ENCODE results near the gene DRD3. TPM values are rescaled to one million over a fixed set of nuclear protein-coding genes. Genes with fewer than 3 reads are reported as not detected.

Gene DRD3
- polyA plus RNA-seq (2012; ENCODE audit: insufficient read depth, insufficient read length) = not detected

DNA sequence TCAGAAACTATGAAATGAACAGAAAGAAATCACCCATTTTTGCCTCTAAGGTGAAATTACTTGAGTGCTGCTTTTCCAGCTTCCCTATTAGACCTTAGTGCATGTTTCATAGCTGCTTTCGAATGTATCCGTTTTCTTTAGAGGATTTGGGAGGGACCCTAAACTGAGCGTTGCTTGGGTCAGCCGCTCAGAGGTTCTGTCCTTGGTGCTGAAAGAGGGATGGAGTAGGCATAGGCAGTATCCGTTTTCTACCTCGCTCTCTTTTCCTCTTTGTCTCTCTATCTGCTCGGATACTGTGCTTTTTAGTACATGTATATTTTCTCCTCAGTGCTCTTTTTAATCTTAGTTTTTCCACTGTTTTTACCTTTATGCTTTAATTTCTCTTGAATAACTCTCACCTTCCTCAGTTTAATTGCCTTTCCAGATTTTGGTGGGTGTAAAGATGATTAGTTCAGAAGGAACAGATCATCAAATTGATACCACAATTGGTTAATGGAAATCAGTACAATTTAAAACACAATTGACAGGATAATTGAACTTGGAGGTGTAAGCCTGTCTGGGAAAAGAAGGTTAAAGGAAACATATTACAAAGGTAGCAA lies at the start of gene DRD3:
Gene DRD3, minus strand, starts transcription at position 283 of the 599 bp plus-strand sequence. CDS start 7,060 bp downstream, outside the sequence.
- H3K4me3 ChIP-seq (ENCODE audit: low read length) = no peak within 1 kb of the TSS
- DNase-seq (ENCODE audit: low read depth, low spot score) = peak; percentile 15

DNA sequence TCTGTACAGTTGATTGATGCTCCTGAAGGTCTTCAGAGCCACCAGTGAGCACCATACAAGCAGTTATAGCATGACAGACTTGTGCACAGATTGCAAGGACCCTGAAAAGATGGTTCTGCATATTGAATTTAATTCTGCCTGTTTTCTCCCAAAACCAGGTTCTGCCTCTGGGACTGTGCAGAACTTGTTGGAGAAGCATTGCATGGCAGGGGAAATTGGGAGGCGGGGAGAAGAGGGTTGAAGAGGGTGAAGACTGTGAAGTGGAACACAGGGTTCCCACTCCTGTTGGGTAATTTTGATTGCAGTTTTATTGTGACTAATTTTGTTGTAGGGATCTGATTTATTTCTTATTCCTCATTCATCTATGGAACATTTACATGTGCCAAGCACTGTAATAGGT lies 48.2 kb upstream of the DRD3 start:
- H3K4me3 ChIP-seq (ENCODE audit: low read length) = no peak overlapping the region
- no peak for DNase-seq (ENCODE audit: low read depth, low spot score)

DNA sequence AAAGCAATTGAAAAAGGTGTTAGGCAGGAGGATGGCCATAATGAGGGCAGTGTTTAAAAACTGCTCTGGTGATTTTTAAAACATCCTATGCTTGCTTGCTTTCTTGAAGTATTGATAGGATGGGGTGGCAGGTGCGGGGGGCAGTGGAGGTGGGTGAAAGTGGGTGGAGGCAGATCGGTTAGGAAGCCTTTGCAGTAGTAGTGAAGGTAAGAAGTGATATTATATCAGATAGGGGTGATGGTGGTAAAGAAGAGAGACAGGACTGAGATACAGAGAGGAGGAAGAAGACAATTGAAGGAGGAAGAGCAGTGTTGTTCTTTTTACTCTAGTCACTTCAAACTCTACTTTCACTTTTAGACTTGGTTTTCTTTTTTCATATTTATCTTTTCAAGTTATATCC lies 47.5 kb upstream of the DRD3 start:
- DNase-seq (ENCODE audit: low read depth, low spot score) = no peak
- no peak overlapping the region for H3K4me3 ChIP-seq (ENCODE audit: low read length)

DNA sequence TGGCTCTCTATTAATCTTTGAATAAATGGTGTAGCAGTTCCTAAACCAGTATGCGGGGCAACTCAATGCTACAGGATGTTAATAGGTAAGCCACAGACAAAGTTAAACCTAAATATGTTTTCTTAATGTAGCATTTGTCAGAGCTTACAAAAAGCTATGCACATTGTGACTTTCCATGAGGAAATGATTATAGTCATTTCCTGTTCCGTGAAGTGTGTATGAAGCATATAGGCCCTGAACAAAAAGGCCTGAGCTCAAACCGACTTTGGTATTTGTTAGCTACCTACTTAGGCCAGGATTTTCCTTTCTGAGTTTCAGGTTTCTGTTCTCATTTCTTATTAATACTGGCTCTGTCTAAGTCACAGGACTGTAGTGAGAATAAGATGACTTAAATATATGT lies 44.3 kb upstream of the DRD3 start:
- no peak for DNase-seq (ENCODE audit: low read depth, low spot score)
- H3K4me3 ChIP-seq (ENCODE audit: low read length) = no peak overlapping the region

- no peak for DNase-seq (ENCODE audit: low read depth, low spot score)
- no peak overlapping the region for H3K4me3 ChIP-seq (ENCODE audit: low read length)
These were observed 43.0 kb upstream of the DRD3 start for GRCh38 chr3:114221881-114222264.

DNA sequence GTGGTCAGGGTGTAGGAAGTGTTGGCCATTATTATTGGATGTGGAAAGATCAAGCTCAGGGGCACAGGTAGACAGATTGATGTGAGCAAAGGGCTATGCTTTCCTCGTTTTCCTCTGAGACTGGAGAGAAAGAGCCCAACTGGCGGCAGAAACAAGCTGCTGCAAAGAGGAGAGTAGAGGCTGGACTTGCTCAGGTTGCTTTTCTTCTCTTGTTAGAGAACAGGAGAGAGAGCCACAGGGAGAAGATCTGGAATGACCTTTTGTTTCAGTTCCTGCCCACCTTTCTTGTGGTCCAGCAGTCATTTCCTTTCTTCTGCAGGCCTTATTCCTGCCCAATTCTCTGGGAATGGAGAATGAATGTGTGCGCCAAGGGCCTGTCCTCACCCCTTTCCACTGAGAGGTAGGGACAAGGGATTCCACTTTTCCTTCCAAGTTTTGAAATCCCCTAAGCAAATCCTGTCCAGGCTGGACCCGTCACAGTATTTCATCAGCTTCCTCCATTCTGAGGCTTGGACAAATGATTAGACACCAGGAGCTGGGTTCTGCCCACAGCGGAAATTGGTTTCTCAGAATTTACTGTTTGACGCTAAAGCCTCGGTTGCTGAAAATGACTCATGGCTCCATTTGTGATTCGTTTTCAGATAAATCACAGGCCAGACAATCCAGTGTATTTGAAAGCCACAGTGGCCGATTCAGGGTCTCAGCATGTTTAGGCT lies 42.5 kb upstream of the DRD3 start:
- no peak for DNase-seq (ENCODE audit: low read depth, low spot score)
- H3K4me3 ChIP-seq (ENCODE audit: low read length) = no peak overlapping the region

- H3K4me3 ChIP-seq (ENCODE audit: low read length) = no peak overlapping the region
These were observed 40.9 kb upstream of the DRD3 start for GRCh38 chr3:114219741-114220140.

DNA sequence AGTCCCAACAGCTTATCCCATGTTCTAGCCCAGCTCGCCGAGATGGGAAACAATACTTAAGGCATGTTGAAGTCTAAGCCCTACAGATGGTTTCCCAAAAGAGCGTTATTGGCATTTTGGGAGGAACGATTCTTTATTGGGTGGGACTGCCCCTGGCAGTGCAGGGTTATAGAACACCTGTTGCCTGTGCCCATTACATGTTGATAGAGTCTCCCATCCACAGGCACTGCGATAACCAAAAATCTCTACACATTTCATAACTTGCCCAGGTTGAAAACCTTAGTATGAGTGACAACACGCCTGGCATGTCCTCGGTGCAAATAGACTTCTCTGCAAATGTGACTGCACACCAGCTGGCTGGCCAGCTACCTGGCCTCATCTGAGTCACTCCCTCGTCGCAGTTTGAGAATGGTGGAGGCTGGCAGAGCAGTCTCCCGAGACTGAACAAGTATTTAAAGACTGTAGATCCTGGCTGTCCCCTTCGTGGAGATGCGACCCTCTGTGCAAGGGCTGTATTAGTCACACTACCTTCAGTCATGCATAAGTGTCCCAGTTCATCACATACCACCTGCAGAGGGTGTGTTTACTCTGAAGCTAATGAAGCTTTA lies 39.8 kb upstream of the DRD3 start:
- no peak overlapping the region for H3K4me3 ChIP-seq (ENCODE audit: low read length)
- no peak for DNase-seq (ENCODE audit: low read depth, low spot score)

More at GRCh38 chr3:114219741-114220140, 40.9 kb upstream of the DRD3 start:
- no peak for DNase-seq (ENCODE audit: low read depth, low spot score)

DNA sequence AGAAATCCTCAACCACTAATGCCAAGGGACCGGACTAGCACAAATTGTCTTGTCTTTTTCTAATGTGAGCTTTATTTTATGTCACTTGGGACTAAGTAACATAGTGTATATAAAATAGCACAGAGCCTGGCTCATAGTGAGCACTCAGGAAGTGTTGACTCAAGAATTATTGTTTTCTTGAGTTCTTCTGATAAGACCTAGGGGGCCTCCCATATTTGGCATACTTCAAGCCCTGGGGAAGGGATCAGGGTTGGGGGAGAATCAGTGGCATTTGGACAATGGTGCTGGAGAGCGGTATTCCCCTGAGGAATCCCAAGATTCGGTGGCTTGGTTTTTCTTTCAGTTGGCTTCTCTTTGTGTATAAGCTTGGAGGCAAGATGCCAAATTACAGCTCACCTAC lies 39.2 kb upstream of the DRD3 start:
- no peak for DNase-seq (ENCODE audit: low read depth, low spot score)
- H3K4me3 ChIP-seq (ENCODE audit: low read length) = no peak overlapping the region

DNA sequence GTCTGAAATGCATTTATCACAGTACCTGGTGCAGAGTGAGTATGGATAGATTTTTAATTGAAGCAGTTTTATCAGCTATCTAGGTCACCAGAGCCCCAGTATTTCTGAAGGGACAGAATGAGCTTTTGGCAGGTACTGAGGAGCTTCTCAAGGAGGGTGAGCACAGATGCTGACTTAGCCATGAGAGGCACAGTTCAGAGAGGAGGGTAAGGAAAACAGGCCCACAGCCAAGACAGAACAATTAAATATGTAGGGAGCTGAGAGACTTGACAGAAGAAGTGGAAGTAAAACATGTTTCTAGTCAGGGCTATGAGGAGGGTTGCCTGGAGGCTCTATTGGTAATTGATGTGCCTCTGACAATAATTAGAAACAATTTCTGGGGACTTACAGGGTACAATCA lies 38.4 kb upstream of the DRD3 start:
- no peak overlapping the region for H3K4me3 ChIP-seq (ENCODE audit: low read length)
- no peak for DNase-seq (ENCODE audit: low read depth, low spot score)

DNA sequence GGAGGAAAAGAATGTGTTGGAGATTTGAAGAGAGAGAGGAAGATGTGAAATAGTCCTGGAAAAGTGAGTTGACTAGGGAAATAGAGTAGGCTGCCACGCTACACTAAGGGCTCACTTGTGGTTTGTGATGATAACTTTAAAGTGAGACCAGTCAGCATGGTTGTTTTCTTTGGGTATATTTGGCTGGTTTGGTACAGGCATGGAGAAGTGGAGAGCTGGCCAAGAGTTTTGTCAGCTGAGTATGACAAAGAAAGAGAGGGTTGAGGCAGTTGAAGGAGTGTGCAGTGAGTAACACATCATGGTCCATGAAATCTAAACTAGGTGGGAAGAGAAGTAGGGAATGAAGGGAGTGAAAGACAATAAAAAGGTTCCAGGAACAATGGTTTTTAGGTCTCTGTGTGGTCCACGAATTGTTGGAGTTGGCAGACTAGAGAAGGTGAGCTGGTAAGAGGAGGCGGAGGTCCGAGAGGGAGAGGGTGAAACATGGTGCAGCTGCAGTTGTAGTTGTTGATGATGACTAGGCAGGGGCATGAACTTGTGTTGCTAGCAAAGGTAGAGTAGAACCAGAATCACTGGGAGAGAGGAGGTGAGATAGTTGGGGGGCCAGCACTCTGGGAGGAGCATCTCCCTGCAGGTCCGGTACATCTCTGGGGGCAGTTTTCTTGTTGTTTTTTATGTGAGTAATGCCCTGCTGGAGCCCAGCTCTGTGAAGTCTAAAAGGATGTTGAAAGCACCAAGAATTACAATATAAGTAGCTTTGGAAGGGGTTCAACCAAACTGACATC lies 37.5 kb upstream of the DRD3 start:
- H3K4me3 ChIP-seq (ENCODE audit: low read length) = no peak overlapping the region
- no peak for DNase-seq (ENCODE audit: low read depth, low spot score)

- DNase-seq (ENCODE audit: low read depth, low spot score) = peak; percentile 24
These were observed 35.9 kb upstream of the DRD3 start for GRCh38 chr3:114214542-114215341.

GRCh38 chr3:114213627-114214541 lies 35.0 kb upstream of the DRD3 start:
- H3K4me3 ChIP-seq (ENCODE audit: low read length) = no peak overlapping the region
- peak; percentile 30 for DNase-seq (ENCODE audit: low read depth, low spot score)

More at GRCh38 chr3:114214542-114215341, 35.9 kb upstream of the DRD3 start:
- H3K4me3 ChIP-seq (ENCODE audit: low read length) = no peak overlapping the region

DNA sequence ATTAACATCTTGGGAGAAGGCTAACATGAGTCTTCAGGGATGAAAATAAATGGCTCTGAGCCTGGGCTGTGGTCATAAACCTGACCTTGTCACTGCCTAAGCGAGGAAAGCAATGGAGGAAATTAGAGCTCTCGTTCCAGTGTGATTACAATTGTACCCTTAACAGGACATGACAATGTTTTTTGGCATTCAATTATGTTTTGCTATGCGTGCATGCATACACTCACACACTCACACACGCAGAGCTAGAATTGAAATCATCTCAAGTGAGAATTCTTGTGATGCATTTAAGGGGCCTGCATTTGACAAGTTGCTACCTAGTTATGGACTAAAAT lies 34.4 kb upstream of the DRD3 start:
- no peak overlapping the region for H3K4me3 ChIP-seq (ENCODE audit: low read length)
- DNase-seq (ENCODE audit: low read depth, low spot score) = no peak

GRCh38 chr3:114212646-114213045 lies 33.8 kb upstream of the DRD3 start:
- DNase-seq (ENCODE audit: low read depth, low spot score) = no peak
- no peak overlapping the region for H3K4me3 ChIP-seq (ENCODE audit: low read length)

- no peak overlapping the region for H3K4me3 ChIP-seq (ENCODE audit: low read length)
- no peak for DNase-seq (ENCODE audit: low read depth, low spot score)
These were observed 28.9 kb upstream of the DRD3 start for GRCh38 chr3:114207768-114208167.

GRCh38 chr3:114206342-114206741 lies 27.5 kb upstream of the DRD3 start:
- no peak overlapping the region for H3K4me3 ChIP-seq (ENCODE audit: low read length)
- DNase-seq (ENCODE audit: low read depth, low spot score) = no peak

- no peak overlapping the region for H3K4me3 ChIP-seq (ENCODE audit: low read length)
- DNase-seq (ENCODE audit: low read depth, low spot score) = no peak
These were observed 26.7 kb upstream of the DRD3 start for GRCh38 chr3:114205541-114205940.
